Measurements from ENCODE around the gene IMPG1.

IMPG1 gene

DNA sequence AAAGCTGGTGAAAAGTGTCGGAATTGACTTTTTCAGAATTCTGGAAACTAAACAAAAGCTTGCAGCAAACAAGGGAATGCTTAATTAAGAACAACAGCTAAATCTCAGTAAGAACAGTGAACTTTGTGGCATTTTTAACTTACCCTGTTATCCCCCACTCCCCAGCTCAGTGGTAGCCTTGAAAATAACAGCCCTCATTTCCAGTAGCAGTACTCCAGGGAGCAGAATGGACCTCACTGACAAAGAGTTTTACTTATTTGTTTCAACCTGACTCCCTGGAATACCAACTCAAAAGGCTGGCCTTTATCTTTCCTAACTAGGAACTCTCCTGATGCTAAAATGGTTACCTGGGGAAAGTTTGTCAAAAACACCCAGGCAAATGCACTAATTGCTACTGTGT, 108.9 kb downstream of the IMPG1 start:
- no peak for DNase-seq
- in situ Hi-C loops (cut with MboI; ENCODE audit: low pct_unique_long_range_greater_than_20kb, low sequenced_read_pairs), result no loop called here

GRCh38 chr6:75952128-75952527, 120.3 kb downstream of the IMPG1 start:
- in situ Hi-C loops (cut with MboI; ENCODE audit: low pct_unique_long_range_greater_than_20kb, low sequenced_read_pairs), result no loop called here

GRCh38 chr6:75947935-75948334, 124.5 kb downstream of the IMPG1 start:
- in situ Hi-C loops (cut with MboI; ENCODE audit: low pct_unique_long_range_greater_than_20kb, low sequenced_read_pairs), result no loop called here
- DNase-seq, result no peak

More at GRCh38 chr6:75952128-75952527, 120.3 kb downstream of the IMPG1 start:
- DNase-seq, result no peak

GRCh38 chr6:75946146-75946831, 126.2 kb downstream of the IMPG1 start:
- no peak for DNase-seq
- in situ Hi-C loops (cut with MboI; ENCODE audit: low pct_unique_long_range_greater_than_20kb, low sequenced_read_pairs), result no loop called here

- DNase-seq, result no peak
- in situ Hi-C loops (cut with MboI; ENCODE audit: low pct_unique_long_range_greater_than_20kb, low sequenced_read_pairs), result no loop called here
Measured at GRCh38 chr6:75943381-75943780, 129.1 kb downstream of the IMPG1 start.

DNA sequence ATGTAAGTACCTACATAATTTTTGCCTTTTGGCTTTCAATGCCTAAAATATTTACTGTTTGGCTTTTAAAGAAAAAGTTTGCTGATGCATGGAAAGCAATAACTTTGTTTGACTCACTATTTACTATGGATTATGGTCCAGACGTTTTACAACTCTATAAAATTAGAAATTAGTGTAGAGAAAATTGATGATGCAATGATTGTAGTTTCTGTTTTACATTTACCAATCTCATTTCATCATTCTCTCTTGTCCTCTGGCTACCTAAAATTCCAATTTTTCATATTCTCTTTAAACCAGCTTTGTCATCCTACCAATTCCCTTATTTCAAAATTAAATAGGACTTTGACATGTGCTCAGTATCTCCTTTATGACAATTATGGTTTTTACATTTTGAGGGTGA, 131.0 kb downstream of the IMPG1 start:
- in situ Hi-C loops (cut with MboI; ENCODE audit: low pct_unique_long_range_greater_than_20kb, low sequenced_read_pairs), result no loop called here

DNA sequence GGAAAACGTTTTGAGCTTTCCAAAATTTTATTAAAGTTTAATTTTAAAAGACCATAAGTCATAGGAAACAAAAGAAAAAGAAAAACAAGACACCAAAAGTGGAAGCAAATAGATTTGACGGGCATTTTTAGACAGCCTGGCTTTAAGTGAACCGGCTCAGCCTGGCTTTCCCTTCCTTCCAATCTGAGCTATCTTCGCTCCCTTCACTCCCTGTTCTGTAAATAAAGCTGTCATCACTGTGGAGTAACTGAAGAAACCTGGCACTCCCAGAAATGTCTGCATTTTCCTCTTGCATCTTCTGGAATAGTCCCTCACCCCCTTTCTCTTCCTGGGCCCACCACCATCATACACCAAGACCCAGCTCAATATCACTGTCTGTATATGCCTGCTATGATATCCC, 131.9 kb downstream of the IMPG1 start:
- DNase-seq, result no peak
- in situ Hi-C loops (cut with MboI; ENCODE audit: low pct_unique_long_range_greater_than_20kb, low sequenced_read_pairs), result no loop called here

More for the DNA sequence above, 131.0 kb downstream of the IMPG1 start:
- DNase-seq, result no peak

DNA sequence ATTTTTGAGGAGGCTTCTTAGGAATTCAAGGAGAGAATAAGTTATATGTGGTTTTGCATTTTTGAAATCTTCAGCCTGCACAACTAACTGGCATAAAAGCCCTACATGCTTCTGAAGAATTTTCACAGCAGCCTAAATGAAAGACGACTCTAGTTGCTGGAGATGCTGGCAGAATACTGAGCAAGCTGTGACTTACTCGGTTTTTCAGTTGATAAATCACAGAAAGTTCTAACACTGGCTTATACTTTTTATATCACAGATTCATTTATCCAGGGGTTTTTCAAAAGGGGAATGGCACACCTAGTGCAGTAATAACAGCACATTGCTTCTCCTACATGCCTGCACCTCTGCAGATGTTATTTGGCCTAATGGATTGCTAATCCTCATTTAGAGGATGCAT, 134.6 kb downstream of the IMPG1 start:
- in situ Hi-C loops (cut with MboI; ENCODE audit: low pct_unique_long_range_greater_than_20kb, low sequenced_read_pairs), result no loop called here
- DNase-seq, result no peak

DNA sequence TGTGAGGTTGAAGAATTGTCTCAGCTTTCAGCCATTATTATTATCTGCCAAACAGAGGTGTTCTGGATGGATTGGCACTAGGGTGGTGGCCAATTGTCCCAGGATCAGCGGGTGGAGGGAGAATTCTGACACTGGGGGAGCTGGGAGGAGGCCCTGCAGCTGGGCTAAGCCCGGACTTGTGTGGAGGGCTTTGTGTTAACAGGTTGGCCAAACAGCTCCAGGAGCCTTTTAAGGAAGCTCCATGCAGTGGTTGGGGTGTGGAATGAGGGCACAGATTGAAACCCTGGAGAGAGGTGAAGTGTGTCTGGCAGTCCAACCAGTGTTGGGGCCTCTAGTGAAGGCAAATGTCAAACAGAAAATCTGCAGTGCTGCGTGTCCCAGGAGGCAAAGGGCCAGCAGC, 135.8 kb downstream of the IMPG1 start:
- in situ Hi-C loops (cut with MboI; ENCODE audit: low pct_unique_long_range_greater_than_20kb, low sequenced_read_pairs), result no loop called here
- DNase-seq, result no peak

- no peak for DNase-seq
- in situ Hi-C loops (cut with MboI; ENCODE audit: low pct_unique_long_range_greater_than_20kb, low sequenced_read_pairs), result no loop called here
Measured at GRCh38 chr6:75935473-75935793, 137.0 kb downstream of the IMPG1 start.

- in situ Hi-C loops (cut with MboI; ENCODE audit: low pct_unique_long_range_greater_than_20kb, low sequenced_read_pairs), result no loop called here
Measured at GRCh38 chr6:75934643-75935472, 137.6 kb downstream of the IMPG1 start.

GRCh38 chr6:75933387-75933975, 139.0 kb downstream of the IMPG1 start:
- in situ Hi-C loops (cut with MboI; ENCODE audit: low pct_unique_long_range_greater_than_20kb, low sequenced_read_pairs), result no loop called here
- DNase-seq, result no peak

More at GRCh38 chr6:75934643-75935472, 137.6 kb downstream of the IMPG1 start:
- DNase-seq, result peak; percentile 68

DNA sequence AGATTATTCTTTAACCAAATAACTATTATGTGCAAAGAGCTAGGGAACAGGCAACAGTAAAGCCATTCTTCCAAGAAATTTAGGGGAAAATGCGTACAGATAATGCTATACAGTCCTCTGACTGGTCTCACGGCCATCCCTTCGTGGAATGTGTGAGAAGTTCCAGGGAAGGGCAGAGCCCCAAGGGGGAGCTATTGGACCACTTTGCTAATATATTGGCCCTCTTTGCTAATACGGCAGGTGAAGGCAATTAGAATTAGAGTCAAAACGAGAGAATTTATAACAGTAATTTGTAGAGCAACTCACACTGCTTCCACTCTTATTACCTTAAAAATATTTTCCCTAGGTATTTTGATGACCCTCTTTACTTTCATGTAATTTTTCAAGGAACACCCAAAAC, 140.4 kb downstream of the IMPG1 start:
- peak; percentile 47 for DNase-seq
- in situ Hi-C loops (cut with MboI; ENCODE audit: low pct_unique_long_range_greater_than_20kb, low sequenced_read_pairs), result no loop called here

DNA sequence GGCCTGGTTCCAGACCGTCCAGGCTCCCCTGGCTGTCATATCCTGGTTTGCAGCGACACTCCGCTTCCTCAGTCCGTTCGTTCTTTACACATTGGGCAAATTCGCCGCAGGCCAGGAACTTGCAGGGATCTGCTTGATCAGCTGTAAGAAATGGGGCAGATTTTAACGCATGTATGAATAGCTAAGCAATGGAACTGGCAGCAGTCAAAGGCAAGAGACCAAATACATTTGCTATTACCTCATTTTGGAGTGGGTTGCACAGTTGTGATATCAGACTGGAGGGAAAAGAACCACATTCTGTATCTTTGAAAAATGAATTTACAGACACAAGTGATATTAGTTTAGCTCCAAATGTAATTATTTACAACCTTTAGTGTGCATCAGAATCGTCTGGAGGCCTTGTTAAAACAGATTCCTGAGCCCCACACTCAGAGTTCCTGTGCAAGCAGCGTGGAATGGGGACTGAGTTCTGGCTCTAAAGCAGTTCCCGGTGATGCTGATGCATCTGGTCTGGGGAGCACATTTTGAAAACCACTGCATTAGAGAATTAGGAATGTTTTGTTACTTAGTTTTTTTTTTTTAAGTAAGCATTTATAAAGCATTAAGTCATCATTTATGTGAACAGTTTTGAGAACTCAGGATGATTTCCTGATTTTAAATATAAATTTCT, 141.3 kb downstream of the IMPG1 start:
- in situ Hi-C loops (cut with MboI; ENCODE audit: low pct_unique_long_range_greater_than_20kb, low sequenced_read_pairs), result no loop called here
- no peak for DNase-seq

DNA sequence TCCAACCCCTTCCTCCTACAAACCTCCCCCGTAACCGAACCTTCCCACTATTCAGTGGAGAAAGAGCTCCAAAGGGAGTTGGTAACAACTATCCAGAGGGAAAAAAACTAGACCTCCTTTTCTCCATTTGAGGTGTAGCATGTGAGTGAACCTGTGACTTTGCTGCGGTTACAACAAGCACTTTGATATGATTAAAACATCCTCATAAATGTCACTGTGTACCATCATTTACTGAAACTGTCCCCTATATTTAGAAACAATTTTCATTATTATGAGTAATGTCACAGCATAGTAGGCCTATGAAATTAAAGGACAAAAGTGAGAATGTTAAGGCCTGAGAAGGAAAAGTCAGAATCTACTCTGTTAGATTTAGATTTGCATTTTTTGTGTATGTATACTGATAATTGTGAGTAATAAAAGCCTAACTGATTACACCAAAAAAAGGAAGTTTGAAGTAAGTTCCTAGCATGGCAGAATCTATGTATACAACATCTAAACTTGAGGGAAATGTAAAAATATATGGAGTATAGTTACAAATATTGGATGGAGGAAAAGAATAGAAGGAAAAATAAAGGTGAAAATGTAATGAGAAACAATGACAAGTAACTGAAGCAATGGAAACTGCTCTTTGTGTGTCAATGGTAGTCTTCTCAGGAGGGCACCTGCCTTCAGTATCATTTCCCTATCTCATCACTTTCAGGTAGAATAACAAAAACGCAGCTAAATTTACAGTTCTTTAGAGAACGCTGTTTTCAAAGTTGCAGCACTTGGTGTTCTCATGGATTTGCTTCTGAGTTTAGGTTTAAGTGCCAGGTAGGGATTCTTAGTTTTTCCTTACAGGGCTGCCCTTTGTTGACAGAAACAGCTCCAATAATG, 145.9 kb downstream of the IMPG1 start:
- DNase-seq, result no peak
- in situ Hi-C loops (cut with MboI; ENCODE audit: low pct_unique_long_range_greater_than_20kb, low sequenced_read_pairs), result no loop called here

GRCh38 chr6:75922226-75922625, 150.2 kb downstream of the IMPG1 start:
- no peak for DNase-seq
- in situ Hi-C loops (cut with MboI; ENCODE audit: low pct_unique_long_range_greater_than_20kb, low sequenced_read_pairs), result no loop called here

DNA sequence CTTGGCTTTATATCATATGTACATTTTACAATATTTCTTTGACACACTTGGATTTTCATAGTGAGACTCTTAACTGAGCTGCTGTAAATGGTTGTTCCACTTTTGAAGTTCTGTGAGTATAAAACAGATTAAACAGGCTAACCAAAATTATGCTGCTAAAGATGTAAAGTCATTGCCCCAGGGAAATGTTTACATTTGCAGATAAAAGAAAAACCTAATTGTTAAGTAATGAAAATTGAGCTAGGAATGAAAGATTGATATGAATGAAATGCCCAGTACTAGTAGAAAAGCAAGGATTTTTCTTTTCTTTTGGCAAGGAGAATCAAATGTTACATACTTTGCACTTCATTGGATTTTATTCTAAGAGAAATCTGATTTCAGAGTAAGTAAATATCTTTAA, 159.4 kb downstream of the IMPG1 start:
- in situ Hi-C loops (cut with MboI; ENCODE audit: low pct_unique_long_range_greater_than_20kb, low sequenced_read_pairs), result no loop called here
- no peak for DNase-seq

DNA sequence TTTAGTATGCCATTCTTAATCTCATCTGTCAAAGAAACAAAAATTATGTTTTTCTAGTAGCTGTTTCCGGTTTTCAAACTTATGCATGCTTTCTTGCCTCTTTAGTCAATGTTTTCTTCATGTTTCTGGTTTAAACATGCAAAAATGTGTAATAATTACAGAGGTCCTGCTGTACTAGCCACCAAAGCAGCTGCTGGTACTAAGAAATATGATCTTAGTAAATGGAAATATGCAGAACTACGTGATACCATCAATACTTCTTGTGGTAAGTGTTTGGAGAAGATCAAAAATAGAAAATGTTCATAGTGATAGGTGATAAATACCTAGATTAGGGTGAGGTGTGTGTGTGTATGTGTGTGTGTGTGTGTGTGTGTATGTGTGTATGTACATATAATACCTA, 165.0 kb downstream of the IMPG1 start:
- DNase-seq, result no peak
- in situ Hi-C loops (cut with MboI; ENCODE audit: low pct_unique_long_range_greater_than_20kb, low sequenced_read_pairs), result no loop called here

DNA sequence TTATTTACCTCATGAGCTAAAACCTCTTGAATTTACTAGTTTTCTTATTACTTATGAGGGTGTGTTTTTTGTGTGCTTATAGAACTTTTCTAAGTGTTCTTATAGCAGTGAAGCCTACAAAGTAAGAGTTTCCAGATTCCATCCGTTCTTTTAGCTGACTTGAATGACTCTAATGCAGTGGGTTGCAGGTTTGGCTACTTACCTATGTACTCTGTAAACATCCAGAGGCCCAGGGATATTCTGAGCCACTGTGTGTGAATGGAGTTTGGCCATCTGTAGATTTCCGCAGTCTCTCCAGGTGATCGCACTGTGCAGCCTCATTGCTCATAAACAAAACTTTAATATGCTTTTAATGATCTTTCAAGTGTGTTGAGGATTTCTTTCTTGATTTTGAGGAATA, 165.6 kb downstream of the IMPG1 start:
- no peak for DNase-seq
- in situ Hi-C loops (cut with MboI; ENCODE audit: low pct_unique_long_range_greater_than_20kb, low sequenced_read_pairs), result no loop called here

Data from KBM-7 (cell line).